GM12891 (cell line): Measurements from ENCODE around the gene BNIP1.

Source experiments
- POLR2A ChIP-seq: IDR thresholded peaks from 2 replicates; pipeline ENCODE4 v1.6.1; 2011; ENCODE audit warnings: low read depth, low read length, control low read depth
- TAF1 ChIP-seq: IDR thresholded peaks from 2 replicates; pipeline ENCODE4 v1.6.1; 2011; ENCODE audit warnings: low read depth, low read length, control low read depth

DNA sequence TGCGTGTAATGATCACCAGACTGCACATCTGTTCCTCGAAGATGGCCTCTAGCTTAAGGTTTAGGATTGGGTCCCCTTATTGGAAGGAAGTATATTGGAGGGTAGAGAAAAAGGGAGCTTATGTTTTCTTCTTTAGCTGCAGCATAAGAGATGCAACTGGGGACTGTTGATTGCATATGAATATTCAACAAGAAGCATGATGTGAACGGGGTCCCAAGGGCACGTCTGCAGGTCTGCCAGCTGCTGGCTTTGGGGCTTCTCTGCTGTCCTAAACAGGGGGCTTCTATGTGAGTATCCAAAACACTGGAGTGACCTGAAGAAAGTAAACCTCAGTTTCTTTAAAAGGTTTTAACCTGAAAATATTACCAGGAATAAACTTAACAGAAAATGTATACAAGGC is 3.6 kb upstream of the BNIP1 start:
- TF ChIP-seq POLR2A (no peak), TAF1 (no peak)
